K562 (cell line): ENCODE measurements around the gene OR2B2. TPM values are rescaled to one million over a fixed set of nuclear protein-coding genes. Genes with fewer than 3 reads are reported as not detected.

Source experiments
- BCLAF1 ChIP-seq, 2 experiments: fragments of 450-650 bp in 1 of 2; IDR thresholded peaks; 2 replicates each; pipeline ENCODE4 v1.6.1; 2011 to 2017; ENCODE audit warnings: low read depth in 2 of 2, antibody characterized with exemption in 1 of 2, borderline replicate concordance in 1 of 2, low read length in 1 of 2, mild to moderate bottlenecking in 1 of 2, mixed read lengths in 1 of 2; ENCODE audit not compliant: control insufficient read depth in 1 of 2
- CXXC5 ChIP-seq: fragments of 250-450 bp; sonication (Bioruptor Pico); IDR thresholded peaks from 2 replicates; pipeline ENCODE4 v1.8.0; 2022; ENCODE audit warnings: inconsistent platforms, mild to moderate bottlenecking, moderate library complexity
- DDX20 ChIP-seq: fragments of 450-650 bp; IDR thresholded peaks from 2 replicates; pipeline ENCODE4 v1.6.1; 2016; ENCODE audit warnings: missing genetic modification characterization, low read depth, mild to moderate bottlenecking, missing compliant biosample characterization, moderate library complexity
- DMBX1 ChIP-seq: fragments of 250-450 bp; sonication (Bioruptor Pico); IDR thresholded peaks from 2 replicates; pipeline ENCODE4 v1.8.0; 2022; ENCODE audit warnings: inconsistent platforms, mild to moderate bottlenecking, moderate library complexity, borderline replicate concordance
- ELF2 ChIP-seq: fragments of 250-450 bp; sonication (Bioruptor Pico); IDR thresholded peaks from 2 replicates; pipeline ENCODE4 v1.5.0; 2021; ENCODE audit warnings: mild to moderate bottlenecking
- GABPB1 ChIP-seq: sonication (generic); formaldehyde crosslinking; IDR thresholded peaks from 2 replicates; pipeline ENCODE4 v1.8.0; 2022; ENCODE audit warnings: mild to moderate bottlenecking, missing genetic modification reagents
- HDAC1 ChIP-seq, 2 experiments: fragments of 450-650 bp; IDR thresholded peaks; 2 replicates each; pipeline ENCODE4 v1.6.1; 2016 to 2017; ENCODE audit warnings: inconsistent platforms in 1 of 2, mild to moderate bottlenecking in 1 of 2, moderate library complexity in 1 of 2
- IRF2 ChIP-seq: sonication (generic); formaldehyde crosslinking; IDR thresholded peaks from 2 replicates; pipeline ENCODE4 v1.8.1; 2022; ENCODE audit warnings: mild to moderate bottlenecking, missing genetic modification reagents
- NFE2L1 ChIP-seq: fragments of 450-650 bp; IDR thresholded peaks from 2 replicates; pipeline ENCODE4 v1.6.1; 2016; ENCODE audit warnings: missing genetic modification characterization, low read depth, mild to moderate bottlenecking, missing compliant biosample characterization, moderate library complexity, borderline replicate concordance
- NUFIP1 ChIP-seq: fragments of 450-650 bp; IDR thresholded peaks from 2 replicates; pipeline ENCODE4 v1.6.1; 2018; ENCODE audit not compliant: partially characterized antibody
- RHOXF2B ChIP-seq: fragments of 250-450 bp; sonication (Bioruptor Pico); conservative IDR thresholded peaks from 2 replicates; pipeline ENCODE4 v1.5.1; 2021
- SMAD2 ChIP-seq: fragments of 150-350 bp; IDR thresholded peaks from 2 replicates; pipeline ENCODE4 v1.6.1; 2014; ENCODE audit warnings: low read depth, mild to moderate bottlenecking, low read length
- SMARCB1 ChIP-seq: IDR thresholded peaks from 2 replicates; pipeline ENCODE4 v1.6.1; 2011; ENCODE audit warnings: improper control_type of control experiment, low read depth; ENCODE audit not compliant: insufficient read length
- TCFL5 ChIP-seq: fragments of 250-450 bp; sonication (Bioruptor Pico); conservative IDR thresholded peaks from 2 replicates; pipeline ENCODE4 v1.6.1; 2021; ENCODE audit warnings: mild to moderate bottlenecking, moderate library complexity, matching md5 sums
- ZC3H4 ChIP-seq: sonication (generic); formaldehyde crosslinking; IDR thresholded peaks from 2 replicates; pipeline ENCODE4 v1.9.0; 2021; ENCODE audit warnings: missing genetic modification reagents, borderline replicate concordance
- ZNF280B ChIP-seq: fragments of 250-450 bp; sonication (Bioruptor Pico); IDR thresholded peaks from 2 replicates; pipeline ENCODE4 v1.5.1; 2021; ENCODE audit warnings: mild to moderate bottlenecking
- ZNF445 ChIP-seq: fragments of 250-450 bp; sonication (Bioruptor Pico); IDR thresholded peaks from 2 replicates; pipeline ENCODE4 v1.4.0; 2020; ENCODE audit warnings: low read depth, mild to moderate bottlenecking, moderate library complexity
- ZNF79 ChIP-seq: fragments of 250-450 bp; sonication (Bioruptor Pico); IDR thresholded peaks from 2 replicates; pipeline ENCODE4 v1.4.0; 2020; ENCODE audit warnings: low read depth, mild to moderate bottlenecking, moderate library complexity
- ZSCAN32 ChIP-seq: fragments of 450-650 bp; formaldehyde crosslinking; IDR thresholded peaks from 2 replicates; pipeline ENCODE4 v1.4.0; 2020; ENCODE audit warnings: mild to moderate bottlenecking, moderate library complexity
- polyA plus RNA-seq, 8 experiments: library from polyadenylated mRNA; depleted of rRNA in 4 of 8; stranded (reverse) in 5 of 8; unstranded in 3 of 8; fragments of >200 nt; fragmentation: Nextera tagmentation in 2 of 8; fragmentation: Illumina TruSeq in 1 of 8; extraction: Ambion mirVana in 2 of 8; extraction: Trizol in 1 of 8; gene quantifications; 2 replicates each; pipeline versions ENCODE4 v1.2.1 to v1.2.3, GENCODE V29; 2011 to 2014; ENCODE audit warnings: inconsistent platforms in 1 of 8, missing spikeins in 1 of 8
- total RNA-seq, 7 experiments: library from RNA; depleted of rRNA in 6 of 7; stranded (reverse); fragments of >200 nt in 6 of 7; fragmentation: Illumina TruSeq in 2 of 7; extraction: Trizol in 2 of 7; gene quantifications; 2 replicates each; pipeline versions ENCODE4 v1.2.1 to v1.2.3, GENCODE V29; 2011 to 2021; ENCODE audit warnings: low replicate concordance in 1 of 7

Gene OR2B2
- total and polyA plus RNA-seq, 9 of the 15 experiments (the other 6 are each of a cell fraction or from before 2014, with no cell fraction given) = 0.24 TPM; not detected in 8

GRCh38 chr6:27902335-27903314, 9.6 kb downstream of the OR2B2 start (continued):
- TF ChIP-seq NFE2L1 = no peak
- 0 out of 2 replicates have a peak, but pooled peaks have one; percentile 14 for TF ChIP-seq TCFL5 (CRISPR knock-in tag)
- TF ChIP-seq ZC3H4 (CRISPR knock-in tag) = no peak
- TF ChIP-seq NUFIP1 = peak; percentile 82
- peak; percentile 42 for TF ChIP-seq DMBX1 (CRISPR knock-in tag)
- TF ChIP-seq ELF2 = peak; percentile 74
- TF ChIP-seq ZSCAN32 = peak; percentile 62; the same call in 1 of the 2 replicates
- TF ChIP-seq ZNF79 (CRISPR knock-in tag) = no peak
- no peak for TF ChIP-seq ZNF280B (CRISPR knock-in tag)
- peak in 1 of 2 experiments; percentile 85; a peak in 1 of 4 replicates for TF ChIP-seq BCLAF1 (IDR thresholded peaks at IDR 0.05; ENCODE audit: borderline replicate concordance in 1 of 2, control insufficient read depth in 1 of 2, low read depth in 2 of 2, low read length in 1 of 2)
- TF ChIP-seq SMARCB1 = no peak
- 0 out of 2 replicates have a peak, but pooled peaks have one; percentile 36 for TF ChIP-seq GABPB1
- TF ChIP-seq HDAC1 (IDR thresholded peaks at IDR 0.05) = peak; percentile 23 to 77; a peak in 3 of 4 replicates
- peak; percentile 21; the same call in 1 of the 2 replicates for TF ChIP-seq DDX20 (tag)
- TF ChIP-seq IRF2 (CRISPR knock-in tag) = no peak
- TF ChIP-seq RHOXF2B (CRISPR knock-in tag) = peak; percentile 97
- no peak for TF ChIP-seq SMAD2
- peak; percentile 70 for TF ChIP-seq CXXC5 (CRISPR knock-in tag)
- TF ChIP-seq ZNF445 (CRISPR knock-in tag) = peak; percentile 16; the same call in 1 of the 2 replicates
